Epithelial cell of prostate (primary cell): Measurements from ENCODE around the gene PATJ.

Experiments used
- DNase-seq: peaks from one replicate; pipeline ENCODE4 v3.0.0-alpha.2; 2011; ENCODE audit warnings: low read depth, low spot score
- H3K27ac ChIP-seq: fragments of 450-650 bp; 2 replicates; pipeline ENCODE4 v1.5.1; 2017; ENCODE audit warnings: mild to moderate bottlenecking

PATJ gene

DNA sequence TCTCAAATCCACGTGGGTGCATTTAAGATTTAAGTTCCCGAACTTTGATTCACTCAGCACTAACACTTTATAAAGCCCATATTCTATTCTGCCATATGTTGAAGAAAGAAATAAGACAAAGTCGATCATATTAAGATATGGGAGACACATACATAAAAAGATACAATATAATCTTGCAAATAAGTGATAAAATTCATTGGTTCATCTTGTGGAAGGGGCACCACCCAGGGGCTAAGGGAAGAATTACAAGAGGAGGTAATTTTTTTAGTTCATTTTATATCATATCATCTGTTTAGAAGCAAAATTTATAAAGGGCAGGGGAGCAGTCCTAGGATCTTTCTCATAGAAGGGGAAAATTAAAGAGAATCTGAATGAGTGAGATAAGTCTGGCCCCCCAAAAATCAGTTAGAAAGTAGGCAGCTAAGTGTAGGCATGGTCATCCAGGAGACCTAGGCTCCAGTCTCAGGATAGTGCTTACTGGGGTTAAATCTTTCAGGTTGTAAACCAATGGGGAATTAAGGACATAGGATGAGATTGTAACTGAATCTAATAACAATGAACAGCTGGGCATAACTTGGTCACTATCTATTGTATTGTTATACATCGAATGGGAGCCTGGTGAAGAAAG lies 328.2 kb downstream of the PATJ start:
- no peak for DNase-seq

DNA sequence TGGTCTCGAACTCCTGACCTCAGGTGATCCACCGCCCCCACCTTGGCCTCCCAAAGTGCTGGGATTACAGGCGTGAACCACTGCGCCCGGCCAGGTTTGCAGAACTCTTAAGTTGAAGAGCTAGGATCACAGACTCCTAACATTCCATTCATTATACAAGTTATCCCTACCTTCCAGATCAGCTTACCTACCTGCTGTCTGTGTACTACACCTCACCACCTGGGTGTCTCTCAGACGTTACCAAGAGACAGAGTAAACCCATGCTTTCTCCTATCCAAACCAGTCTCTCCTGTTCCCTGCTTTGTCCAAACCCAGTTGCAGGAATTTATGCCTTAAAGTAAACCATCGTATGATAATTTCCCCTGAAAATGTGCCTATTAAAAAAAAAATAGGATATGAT lies 329.4 kb downstream of the PATJ start:
- DNase-seq = no peak
- H3K27ac ChIP-seq = no peak overlapping the region

More for the DNA sequence above, 328.2 kb downstream of the PATJ start:
- no peak overlapping the region for H3K27ac ChIP-seq

DNA sequence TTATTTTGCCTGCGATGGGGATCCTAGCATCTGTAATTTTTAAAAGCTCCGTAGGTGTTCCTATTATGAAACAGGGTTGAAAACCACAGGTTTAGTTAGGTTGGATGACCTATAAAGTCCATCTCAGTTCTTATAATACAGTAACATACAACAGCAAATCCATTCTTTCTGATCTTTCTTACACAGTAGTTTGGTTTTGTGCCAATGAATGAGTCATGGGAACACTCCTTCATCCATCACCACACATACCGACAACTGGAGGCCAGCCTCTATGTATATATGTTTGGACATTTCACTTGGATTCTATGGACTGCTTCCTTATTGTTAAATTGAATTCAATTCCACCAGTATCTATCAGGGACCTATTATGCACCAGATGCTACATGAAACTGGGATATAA lies 334.0 kb downstream of the PATJ start:
- no peak overlapping the region for H3K27ac ChIP-seq
- DNase-seq = peak; percentile 65

DNA sequence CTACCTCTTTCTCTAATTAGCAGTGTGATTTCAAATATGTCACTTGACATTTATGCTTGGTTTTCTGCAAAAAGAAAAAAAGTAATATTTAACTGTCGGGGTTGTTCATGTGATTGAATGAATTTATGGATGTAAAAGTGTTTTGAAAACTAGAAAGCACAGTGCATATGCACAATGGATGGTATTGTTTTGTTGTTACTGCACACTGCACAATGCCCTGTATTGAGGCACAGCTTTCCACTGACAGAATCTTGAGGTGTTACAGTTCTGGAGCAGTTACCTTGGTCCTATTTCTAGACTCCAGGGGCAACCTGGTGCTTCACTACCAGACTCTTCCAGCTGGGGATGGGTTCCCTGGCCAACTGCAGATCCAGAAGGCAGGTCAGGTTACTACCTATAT lies 335.5 kb downstream of the PATJ start:
- no peak for DNase-seq
- no peak overlapping the region for H3K27ac ChIP-seq

DNA sequence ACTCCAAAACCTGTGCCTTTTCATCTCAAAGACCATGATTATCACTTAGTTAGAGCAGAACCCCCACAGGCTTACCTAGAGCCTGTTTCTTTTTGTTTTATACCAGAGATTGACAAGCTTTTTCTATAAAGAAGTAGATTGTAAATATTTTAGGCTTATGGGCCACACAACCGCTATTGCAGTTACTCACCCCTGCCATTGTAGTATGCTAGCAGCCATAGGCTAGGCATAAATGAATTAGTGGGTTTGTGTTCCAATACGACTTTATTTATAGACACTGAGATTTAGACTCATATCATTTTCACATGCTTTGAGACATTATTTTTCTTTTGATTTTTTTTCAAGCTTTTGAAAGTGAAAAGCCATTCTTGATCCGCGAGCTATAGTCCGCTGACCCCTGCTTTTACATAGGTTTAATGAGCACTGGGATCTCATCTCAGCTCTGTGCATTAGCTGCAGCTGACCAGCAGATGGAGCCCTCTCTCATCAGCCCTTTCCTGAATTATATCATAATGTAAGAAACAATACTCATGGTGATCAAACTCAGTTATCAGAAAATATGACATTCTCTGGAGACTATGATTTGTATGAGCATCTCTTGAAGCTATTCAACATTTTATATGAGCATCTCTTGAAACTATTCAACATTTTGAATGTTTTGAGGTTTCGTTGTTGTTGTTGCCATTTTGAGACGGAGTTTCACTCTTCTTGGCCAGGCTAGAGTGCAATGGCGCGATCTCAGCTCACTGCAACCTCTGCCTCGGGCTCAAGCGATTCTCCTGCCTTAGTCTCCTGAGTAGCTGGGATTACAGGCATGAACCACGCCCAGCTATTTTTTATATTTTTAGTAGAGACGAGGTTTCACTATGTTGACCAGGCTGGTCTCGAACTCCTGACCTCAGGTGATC lies 340.4 kb downstream of the PATJ start:
- DNase-seq = no peak
- H3K27ac ChIP-seq = no peak overlapping the region

DNA sequence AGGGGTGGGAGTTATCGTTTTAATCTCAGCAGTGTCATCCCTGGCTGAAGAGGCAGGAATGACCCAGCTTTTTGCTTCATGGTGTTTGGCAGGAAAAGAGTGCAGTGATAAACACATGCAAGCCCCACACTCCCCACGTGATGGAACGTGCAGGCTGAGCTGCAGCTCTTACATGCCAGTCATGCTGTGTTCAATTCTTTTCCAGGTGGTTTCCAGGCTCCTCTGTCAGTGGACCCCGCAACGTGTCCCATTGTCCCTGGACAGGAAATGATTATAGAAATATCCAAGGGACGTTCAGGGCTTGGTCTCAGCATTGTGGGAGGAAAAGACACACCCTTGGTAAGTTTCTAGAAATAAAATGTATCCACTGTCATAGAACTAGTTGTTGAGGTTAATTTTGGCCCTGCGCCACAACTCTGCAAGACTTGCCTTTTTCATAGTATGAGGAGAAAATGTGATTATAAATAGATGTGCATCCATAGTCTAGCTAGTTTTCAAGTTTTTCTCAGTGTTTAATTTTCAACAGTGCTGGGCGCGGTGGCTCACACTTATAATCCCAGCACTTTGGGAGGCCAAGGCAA lies 342.1 kb downstream of the PATJ start:
- H3K27ac ChIP-seq = no peak overlapping the region
- no peak for DNase-seq

DNA sequence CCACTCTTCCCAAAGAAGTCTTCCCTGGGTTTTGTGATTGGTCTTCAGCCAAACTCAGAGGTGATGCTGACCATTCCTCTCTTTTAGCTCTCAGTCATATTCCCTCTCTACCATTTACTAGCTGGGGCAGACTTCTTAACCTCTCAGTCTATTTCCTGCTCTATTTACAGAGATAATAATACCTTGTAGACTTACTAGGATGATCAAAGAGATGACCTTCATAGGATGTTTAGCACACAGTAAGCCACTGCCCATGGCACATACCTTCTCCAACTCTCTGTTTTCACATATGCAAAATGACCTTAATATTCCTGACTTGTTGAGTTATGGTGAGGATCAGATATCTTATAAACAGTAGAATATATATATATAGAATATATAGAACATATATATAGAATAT lies 346.2 kb downstream of the PATJ start:
- DNase-seq = no peak
- no peak overlapping the region for H3K27ac ChIP-seq

DNA sequence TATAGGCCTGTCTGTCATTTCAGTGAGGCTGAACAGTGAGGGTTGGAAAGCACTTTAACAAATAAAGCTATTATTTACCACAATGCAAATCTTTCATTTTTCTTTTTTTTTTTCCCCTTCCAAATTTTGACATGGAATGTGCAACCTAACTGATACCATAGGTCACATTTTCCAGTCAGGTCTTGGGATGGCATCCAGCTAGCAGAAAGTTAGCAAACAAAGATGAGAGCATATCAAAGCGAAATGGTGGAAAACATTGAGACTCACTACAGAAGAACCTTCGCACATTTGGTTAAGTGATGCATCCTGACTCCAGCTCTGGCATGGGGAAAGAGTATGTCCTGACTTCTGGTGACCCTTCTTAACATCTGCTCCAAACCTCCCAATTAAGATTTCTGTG lies 347.3 kb downstream of the PATJ start:
- no peak for DNase-seq
- no peak overlapping the region for H3K27ac ChIP-seq

DNA sequence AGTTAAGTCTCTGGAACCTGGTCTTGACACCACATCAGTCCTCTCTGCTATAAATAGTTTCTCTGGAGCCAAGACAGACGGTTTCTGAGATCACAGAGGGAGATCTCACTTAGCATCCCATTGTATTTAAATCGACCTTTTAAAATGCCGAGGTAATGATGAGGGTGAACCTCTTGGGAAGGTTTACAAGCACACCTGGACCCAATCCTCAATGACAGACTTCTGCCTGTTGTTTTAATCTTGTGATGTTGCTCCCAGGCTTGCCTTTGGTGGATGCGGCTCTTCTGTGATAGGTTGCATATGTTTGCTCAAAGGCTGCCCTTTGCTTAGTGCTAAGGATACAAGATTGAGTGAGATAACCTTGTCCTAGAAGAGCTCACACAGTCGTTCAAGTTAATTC lies 347.7 kb downstream of the PATJ start:
- DNase-seq = no peak
- H3K27ac ChIP-seq = no peak overlapping the region

DNA sequence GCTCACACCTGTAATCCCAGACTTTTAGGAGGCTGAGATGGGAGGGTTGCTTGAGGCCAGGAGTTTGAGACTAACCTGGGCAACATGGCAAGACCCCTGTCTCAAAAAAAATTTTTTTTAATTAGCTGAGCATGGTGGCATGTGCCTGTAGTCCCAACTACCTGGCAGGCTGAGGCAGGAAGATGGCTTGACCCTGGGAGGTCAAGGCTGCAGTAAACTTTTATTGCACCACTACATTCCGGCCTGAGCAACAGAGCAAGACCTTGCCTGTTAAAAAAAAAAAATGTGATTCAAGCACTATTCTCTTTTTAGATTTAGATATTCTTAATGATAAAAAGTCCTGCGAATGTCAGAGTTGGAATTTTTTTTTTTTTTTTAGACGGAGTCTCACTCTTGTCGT lies 349.8 kb downstream of the PATJ start:
- no peak overlapping the region for H3K27ac ChIP-seq
- no peak for DNase-seq

DNA sequence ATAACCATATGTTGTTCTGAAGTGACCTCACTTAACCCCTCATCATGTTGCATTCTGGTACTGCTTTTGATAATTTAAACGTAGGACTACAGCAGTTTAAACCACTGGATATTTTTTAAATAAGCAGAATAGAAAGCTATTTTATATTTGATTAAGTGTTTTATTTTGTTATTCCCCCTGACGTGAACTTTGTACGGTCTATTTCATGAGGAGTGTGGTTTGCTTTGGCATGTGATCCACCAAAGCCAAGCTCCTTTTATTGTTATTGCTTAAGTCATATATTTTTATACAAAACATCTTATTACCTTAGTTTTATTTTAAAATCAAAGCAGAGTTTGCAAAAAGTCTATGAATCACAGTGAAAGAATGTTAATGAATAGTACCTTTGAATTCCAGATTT lies 351.0 kb downstream of the PATJ start:
- no peak for DNase-seq
- H3K27ac ChIP-seq = no peak overlapping the region

DNA sequence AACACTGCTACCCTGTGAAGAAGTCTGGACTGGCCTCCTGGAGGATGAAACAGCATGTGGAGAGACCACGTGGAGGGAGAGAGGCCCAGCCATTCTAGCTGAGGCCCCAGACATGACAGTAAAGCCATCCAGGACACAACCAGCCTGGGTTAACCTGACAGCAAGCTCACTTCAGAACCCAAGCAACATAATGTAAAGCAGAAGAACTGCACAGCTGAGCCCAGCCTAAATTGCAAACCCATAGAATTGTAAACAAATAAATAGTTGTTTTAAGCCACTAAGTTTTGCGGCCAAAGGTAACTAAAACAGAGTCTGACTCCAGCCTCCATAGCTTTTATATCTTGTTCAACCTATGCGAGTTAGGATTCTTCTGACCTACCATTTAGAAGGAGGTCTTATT lies 355.2 kb downstream of the PATJ start:
- no peak for DNase-seq
- H3K27ac ChIP-seq = no peak overlapping the region

DNA sequence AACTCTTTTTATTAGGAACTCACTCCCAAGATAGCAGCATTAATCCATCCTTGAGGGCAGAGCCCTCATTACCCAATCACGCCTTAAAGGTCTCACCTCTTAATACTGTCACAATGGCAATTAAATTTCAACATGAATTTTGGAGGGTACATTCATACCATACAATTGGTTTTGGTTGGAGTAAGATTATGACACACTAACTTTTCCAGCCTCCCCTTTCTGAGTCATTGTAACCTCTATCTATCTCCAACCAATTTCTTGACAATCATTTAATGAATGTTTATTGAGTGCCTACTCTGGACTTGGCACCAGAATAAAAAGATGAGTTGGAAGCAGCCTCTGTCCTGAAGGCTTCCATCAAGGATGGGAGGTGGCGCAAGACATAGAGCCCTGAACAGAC lies 358.2 kb downstream of the PATJ start:
- no peak for DNase-seq
- H3K27ac ChIP-seq = no peak overlapping the region

DNA sequence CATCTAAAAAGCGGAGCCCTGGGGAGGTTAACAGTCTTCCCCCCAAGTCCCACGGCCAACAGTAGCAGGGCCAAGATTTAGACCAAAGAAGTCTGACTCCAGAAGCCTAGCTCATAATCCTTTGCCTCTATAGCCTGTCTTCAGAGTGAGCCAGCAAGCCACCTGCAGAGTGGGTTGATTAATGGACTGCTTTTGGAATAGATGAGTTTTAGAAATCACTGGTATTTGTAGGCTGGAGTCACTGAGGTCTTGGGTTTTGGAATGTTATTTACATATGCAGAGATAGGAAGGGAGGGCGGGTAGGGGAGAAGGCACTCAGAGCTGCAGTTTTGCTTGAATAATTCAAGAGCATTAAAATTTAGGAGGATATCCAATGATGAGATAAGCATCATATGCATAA lies 361.6 kb downstream of the PATJ start:
- no peak overlapping the region for H3K27ac ChIP-seq
- no peak for DNase-seq

DNA sequence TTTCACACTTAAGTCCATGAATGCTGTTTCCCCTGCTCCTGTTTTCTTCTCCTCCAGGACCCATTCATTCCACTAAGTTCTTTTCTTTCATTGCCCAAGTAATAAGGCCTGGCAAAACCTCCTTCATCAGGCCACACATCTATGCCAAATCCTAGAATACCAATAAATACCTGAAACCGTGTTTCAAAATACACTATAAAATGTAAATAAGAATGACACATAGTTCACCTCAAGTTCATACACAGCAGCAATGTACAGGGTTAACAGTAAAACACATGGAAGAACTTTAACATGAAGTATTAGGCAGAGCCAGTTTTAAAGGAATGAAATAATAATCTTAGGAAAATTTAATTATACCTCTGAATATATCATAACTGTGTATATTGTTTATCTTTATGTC lies 365.6 kb downstream of the PATJ start:
- H3K27ac ChIP-seq = no peak overlapping the region
- DNase-seq = no peak

DNA sequence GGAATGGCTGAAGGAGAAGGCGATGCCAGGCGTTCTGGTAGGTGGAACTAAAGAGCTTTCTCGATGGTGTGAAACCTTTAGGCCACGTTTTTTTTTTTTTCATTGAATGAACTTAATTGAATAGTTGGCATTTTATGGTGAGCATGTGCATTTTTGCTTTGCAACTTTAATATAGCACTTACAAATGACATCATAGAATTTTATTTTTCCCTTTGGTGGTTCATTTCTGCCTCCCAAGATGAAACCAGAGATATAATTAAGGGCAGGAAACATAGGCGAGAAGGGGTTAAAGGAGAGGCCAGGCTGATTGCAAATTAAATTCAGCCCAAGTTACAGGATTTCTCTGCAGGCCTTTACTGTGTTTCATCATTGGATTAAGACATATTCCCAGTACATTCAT lies 366.8 kb downstream of the PATJ start:
- no peak for DNase-seq
- no peak overlapping the region for H3K27ac ChIP-seq

DNA sequence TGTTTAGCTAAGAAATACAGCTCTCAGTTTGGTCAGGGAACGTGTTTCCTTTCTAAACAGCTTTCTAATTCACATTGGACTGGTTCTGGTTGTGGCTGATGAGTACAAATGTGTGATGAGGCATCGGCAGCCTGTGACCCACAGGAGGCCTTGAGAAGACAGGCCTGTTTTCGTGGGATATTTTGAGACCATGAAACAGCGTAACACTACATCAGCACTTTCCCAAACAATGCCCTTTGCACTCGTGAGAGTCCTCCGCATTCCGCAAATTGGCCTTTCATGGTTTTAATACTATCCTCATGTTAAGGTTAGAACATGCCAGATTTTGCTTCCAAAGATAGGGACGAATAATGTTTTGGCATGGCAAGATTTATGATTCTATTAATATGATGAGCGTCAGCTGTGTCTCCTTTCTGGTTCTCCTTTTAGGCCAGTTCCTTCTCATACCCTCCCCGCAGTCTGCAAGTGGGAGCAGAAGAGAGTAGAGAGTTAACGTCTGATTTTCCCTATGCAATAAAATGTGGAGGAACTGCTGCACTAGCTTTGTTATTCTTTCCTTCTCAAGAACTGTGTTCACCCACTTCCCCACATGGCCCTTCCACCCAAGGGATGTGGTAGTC lies 368.0 kb downstream of the PATJ start:
- no peak overlapping the region for H3K27ac ChIP-seq
- DNase-seq = no peak

DNA sequence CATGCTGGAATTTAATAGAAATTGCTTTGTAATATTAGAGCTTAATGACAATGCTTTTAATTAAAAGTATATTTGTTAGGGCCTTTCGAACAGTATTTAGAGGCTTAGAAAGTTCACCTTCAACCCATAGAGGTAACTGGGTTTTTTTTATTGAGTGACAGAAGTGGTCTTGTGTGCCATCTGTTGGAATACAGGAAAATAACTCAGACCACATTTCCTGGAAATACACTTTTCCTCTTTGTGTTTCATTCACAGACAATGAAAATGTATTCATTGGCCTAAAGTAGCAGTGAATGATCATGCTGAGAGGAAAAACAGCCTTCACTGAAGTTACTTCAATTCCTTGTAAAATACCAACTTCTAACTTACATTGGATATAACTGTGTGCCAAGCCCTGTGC lies 368.8 kb downstream of the PATJ start:
- no peak overlapping the region for H3K27ac ChIP-seq

DNA sequence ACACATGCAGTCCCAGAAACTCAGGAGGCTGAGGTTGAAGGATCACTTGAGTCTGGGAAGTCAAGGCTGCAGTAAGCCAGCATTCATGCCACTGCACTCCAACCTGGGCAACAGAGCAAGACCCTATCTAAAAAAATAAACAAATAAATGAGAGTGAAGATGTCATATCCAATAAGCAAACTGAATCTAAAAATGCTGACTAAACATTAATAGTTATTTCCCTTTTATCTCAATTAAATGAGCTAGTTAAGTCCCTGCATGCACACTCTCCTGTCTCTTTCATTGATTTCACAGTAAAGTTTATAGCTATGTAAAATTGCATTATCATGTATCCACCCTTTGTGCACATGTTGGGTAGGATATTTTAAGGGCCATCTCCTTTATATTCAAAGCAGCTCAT lies 371.2 kb downstream of the PATJ start:
- H3K27ac ChIP-seq = no peak overlapping the region
- DNase-seq = no peak

More for the DNA sequence above, 368.8 kb downstream of the PATJ start:
- no peak for DNase-seq

DNA sequence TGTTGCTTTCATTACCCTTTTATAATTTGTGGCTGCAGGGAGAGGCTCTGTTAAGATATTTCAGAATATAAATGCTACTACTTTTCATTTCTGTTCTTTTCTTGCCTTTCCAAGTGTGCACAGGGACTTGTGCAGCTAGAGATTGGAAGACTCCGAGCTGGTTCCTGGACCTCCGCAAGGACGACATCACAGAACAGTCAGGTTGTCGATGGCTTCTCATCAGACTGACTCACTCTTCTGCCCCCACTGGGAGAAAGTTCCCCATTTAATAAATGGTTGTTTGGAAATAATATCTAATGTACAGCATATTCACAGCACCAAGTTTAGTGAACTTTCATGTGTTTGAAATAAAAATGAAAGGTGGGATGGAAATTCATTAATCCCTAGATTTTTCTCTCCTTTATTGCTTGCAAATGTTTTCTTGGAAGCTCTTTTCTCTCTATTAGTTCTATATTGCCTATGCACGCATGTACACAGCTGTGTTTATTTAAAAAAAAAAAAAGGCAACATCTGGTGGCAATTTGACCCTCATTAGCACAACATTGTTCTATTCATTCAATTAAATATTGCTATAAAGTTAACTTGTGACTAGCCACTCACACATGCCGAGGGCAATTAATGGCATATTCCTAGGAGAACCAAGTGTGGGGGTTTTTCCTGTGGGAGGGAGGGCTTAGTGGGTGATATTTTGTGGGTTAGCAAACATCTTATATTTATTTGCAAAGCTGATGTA lies 374.9 kb downstream of the PATJ start:
- H3K27ac ChIP-seq = no peak overlapping the region
- no peak for DNase-seq
